Lower leg skin (tissue), 4 donors: Measurements from ENCODE around the gene PCK1. TPM values are rescaled to one million over a fixed set of nuclear protein-coding genes. Genes with fewer than 3 reads are reported as not detected.
A peak's percentile ranks its signal among the peaks of the same experiment; 100 is the strongest.
"Not testable (repeated sequence)": the region's sequence is repeated elsewhere in the genome, so short reads cannot be mapped to it uniquely, and the experiment has no call there.

Experiments
- DNase-seq, 2 donors: peaks; one replicate each; pipeline ENCODE4 v3.0.0-alpha.2; 2019; ENCODE audit warnings: low spot score in 2 of 2
- H3K4me3 ChIP-seq: fragments of 200-600 bp; sonication (generic); 2 replicates; pipeline ENCODE4 v1.5.1; 2017; ENCODE audit warnings: mild to moderate bottlenecking, low read depth; ENCODE audit not compliant: poor library complexity, severe bottlenecking
- POLR2A ChIP-seq, 2 donors: fragments of 450-650 bp; IDR thresholded peaks; one replicate each; pipeline ENCODE4 v1.6.1; 2016 to 2017; ENCODE audit warnings: antibody characterized with exemption in 2 of 2, mild to moderate bottlenecking in 1 of 2, moderate library complexity in 1 of 2
- WGBS, 2 donors: methylation state at CpG; one replicate each; pipeline ENCODE4 v1.1.5; 2018; 5-methylcytosine and 5-hydroxymethylcytosine counted together
- intact Hi-C: fragments of 100-400 bp; cut with DNase I; formaldehyde crosslinking; loops from one replicate; pipeline ENCODE4 v1.15.0; 2023; ENCODE audit warnings: low total_unique reads
- total RNA-seq, 4 donors: library from RNA; depleted of rRNA; stranded (reverse); fragments of >200 nt; gene quantifications; one replicate each; pipeline ENCODE4 v1.1.0, GENCODE V29; 2016
- TF ChIP-seq, protein P1 (sequence below), 3 donors: fragments of 450-650 bp; IDR thresholded peaks; one replicate each; pipeline ENCODE4 v1.5.1; 2016; ENCODE audit warnings: antibody characterized with exemption in 3 of 3, mild to moderate bottlenecking in 3 of 3, moderate library complexity in 2 of 3

Gene PCK1
- 10 to 100 TPM in 1 of 4 donors, 1 to 10 TPM in 2, under 1 TPM in 1; 0.12 to 11.6 (median 2.1) TPM for total RNA-seq

DNA sequence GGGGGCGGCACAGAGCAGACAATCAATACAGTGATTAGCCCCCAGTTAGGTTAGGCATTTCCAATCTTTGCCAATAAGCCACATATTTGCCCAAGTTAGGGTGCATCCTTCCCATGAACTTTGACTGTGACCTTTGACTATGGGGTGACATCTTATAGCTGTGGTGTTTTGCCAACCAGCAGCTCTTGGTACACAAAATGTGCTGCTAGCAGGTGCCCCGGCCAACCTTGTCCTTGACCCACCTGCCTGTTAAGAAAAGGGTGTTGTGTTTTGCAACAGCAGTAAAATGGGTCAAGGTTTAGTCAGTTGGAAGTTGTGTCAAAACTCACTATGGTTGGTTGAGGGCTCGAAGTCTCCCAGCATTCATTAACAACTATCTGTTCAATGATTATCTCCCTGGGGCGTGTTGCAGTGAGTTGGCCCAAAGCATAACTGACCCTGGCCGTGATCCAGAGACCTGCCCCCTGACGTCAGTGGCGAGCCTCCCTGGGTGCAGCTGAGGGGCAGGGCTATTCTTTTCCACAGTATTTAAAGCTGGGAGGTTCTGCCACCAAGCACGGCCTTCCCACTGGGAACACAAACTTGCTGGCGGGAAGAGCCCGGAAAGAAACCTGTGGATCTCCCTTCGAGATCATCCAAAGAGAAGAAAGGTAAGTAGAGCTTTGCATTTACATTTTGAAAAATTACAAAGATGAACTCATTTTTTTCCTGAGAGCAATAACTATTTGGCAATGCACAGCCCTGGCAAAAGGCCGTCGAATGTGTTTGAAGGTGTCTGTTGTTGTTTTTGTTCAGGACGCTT, at the start of gene PCK1:
Gene PCK1, plus strand, starts transcription at position 557 of the 802 bp plus-strand sequence. CDS start 302 bp downstream, outside the sequence.
- WGBS, 2 donors = 53 to 60% methylated on average over 12 to 14 of the region's 14 CpGs
- no peak for DNase-seq
- no peak within 1 kb of the TSS for H3K4me3 ChIP-seq
- intact Hi-C loops = no loop called here
- TF ChIP-seq, protein P1, sequence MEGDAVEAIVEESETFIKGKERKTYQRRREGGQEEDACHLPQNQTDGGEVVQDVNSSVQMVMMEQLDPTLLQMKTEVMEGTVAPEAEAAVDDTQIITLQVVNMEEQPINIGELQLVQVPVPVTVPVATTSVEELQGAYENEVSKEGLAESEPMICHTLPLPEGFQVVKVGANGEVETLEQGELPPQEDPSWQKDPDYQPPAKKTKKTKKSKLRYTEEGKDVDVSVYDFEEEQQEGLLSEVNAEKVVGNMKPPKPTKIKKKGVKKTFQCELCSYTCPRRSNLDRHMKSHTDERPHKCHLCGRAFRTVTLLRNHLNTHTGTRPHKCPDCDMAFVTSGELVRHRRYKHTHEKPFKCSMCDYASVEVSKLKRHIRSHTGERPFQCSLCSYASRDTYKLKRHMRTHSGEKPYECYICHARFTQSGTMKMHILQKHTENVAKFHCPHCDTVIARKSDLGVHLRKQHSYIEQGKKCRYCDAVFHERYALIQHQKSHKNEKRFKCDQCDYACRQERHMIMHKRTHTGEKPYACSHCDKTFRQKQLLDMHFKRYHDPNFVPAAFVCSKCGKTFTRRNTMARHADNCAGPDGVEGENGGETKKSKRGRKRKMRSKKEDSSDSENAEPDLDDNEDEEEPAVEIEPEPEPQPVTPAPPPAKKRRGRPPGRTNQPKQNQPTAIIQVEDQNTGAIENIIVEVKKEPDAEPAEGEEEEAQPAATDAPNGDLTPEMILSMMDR (IDR thresholded peaks at IDR 0.05) = peak in 1 of 3 donors; percentile 95
- no peak for TF ChIP-seq POLR2A (IDR thresholded peaks at IDR 0.05)

DNA sequence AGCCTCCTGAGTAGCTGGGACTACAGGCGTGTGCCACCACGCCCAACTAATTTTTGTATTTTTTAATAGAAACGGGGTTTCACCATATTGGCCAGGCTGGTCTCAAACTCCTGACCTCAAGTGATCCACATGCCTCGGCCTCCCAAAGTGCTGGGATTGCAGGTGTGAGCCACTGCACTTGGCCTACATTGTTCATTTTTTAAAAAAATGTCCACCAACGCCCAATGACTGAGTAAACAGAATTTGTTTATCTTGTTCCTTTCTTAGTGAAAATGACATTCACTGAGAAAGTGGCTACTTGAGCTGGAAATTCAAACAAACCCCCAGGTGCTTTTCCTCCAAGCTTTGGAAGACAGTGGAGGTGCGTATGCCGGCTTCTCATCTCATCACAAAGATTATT, 49.2 kb upstream of the PCK1 start:
- WGBS, 2 donors = 88 to 89% methylated on average over 7 of the region's 7 CpGs
- intact Hi-C loops = loop anchor here (10.0 kb wide), 1 partner anchor 703 kb away; no protein-coding TSS in a partner anchor
- DNase-seq, H3K4me3 ChIP-seq: not testable (repeated sequence)

DNA sequence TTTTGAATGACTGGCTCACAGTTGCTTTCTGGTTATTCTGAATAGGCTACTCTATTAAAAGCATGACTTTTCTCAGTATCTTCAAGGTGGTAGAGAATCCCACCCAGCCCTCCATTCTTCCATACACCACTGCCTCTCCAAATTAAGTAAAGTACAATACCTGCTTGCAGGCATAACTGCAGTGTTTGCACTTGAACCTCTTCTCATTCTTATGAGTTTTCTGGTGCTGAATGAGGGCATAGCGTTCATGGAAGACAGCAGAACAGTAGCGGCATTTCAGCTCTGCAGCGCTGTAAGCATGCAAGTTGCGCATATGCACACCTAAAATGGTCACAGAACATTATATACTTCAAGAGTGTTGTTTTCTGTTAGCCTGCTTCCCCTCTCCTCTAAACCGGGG, 48.5 kb upstream of the PCK1 start:
- TF ChIP-seq, protein P1 (IDR thresholded peaks at IDR 0.05) = no peak
- 86 to 89% methylated on average over 5 of the region's 5 CpGs for WGBS, 2 donors

DNA sequence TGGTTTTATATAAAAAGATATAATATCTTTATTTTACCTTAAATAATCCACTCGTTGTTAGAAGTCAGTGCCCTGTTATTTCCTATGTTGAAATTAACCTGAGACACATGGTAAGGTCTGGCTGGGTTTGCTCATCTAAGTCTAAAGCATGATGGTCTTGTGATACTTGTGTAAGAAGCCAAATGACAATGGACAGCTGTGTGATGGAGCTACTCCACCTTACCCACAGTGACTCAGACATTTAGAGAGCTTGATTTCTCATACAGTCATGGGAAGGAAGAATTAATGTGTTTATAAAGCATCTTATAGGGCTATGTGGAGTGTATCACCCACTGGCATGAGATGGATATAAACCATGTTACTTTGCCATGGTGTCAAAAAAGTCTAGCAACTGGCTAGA, 47.7 kb upstream of the PCK1 start:
- H3K4me3 ChIP-seq = no peak overlapping the region
- TF ChIP-seq, protein P1 (IDR thresholded peaks at IDR 0.05) = no peak
- TF ChIP-seq POLR2A (IDR thresholded peaks at IDR 0.05) = no peak
- 77 to 86% methylated on average over 1 of the region's 1 CpG for WGBS, 2 donors
- intact Hi-C loops = loop anchor here (10.0 kb wide), 1 partner anchor 702 kb away; no protein-coding TSS in a partner anchor
- no peak for DNase-seq

More for the DNA sequence above, 48.5 kb upstream of the PCK1 start:
- H3K4me3 ChIP-seq = no peak overlapping the region
- intact Hi-C loops = loop anchor here (10.0 kb wide), 1 partner anchor 702 kb away; no protein-coding TSS in a partner anchor
- DNase-seq = no peak

DNA sequence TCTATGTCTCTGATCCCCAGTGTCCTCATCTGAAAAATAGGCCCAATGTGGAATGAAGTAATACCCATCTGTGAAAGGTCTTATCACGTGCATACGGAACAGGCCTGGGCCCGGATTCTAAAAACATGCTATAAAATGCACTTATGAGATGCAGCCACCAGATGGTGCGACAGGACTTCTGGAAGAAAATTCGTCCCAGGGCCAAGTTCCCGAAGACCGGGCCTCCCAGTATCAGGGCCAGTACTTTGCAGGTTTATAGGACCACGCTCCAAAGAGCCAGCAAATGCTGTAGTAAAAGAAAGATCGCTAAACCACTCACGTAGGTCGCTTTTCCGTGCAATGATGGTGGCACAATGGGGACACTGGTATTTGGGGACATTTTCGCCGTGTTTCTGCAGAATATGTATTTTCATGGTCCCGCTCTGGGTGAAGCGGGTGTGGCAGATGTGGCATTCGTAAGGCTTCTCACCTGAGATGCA, 46.6 kb upstream of the PCK1 start:
- TF ChIP-seq POLR2A (IDR thresholded peaks at IDR 0.05) = no peak
- TF ChIP-seq, protein P1 (IDR thresholded peaks at IDR 0.05) = peak in 1 of 3 donors; percentile 29
- H3K4me3 ChIP-seq = no peak overlapping the region
- WGBS, 2 donors = 29 to 31% methylated on average over 17 of the region's 17 CpGs
- intact Hi-C loops = loop anchor here (10.0 kb wide), 1 partner anchor 700 kb away; no protein-coding TSS in a partner anchor
- peak; percentile 79 to 95 for DNase-seq

DNA sequence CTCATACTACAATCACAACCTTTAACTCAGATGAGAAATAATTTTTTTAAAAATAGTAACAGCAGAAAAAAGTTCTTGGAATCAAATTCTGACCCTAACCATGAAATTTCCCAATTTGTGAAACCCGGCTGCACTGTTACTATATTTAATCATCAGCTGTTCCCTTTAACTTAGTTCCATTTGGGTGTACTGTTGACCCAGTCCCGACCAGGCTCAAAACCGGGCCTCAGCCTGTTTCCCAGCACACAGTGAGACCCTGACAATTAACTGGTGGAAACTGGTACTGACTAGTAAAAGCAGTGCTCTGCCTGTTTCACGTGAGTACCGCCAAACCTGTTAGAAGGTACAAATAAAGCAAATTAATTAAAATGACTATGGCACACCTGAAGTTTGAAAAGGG, 43.0 kb upstream of the PCK1 start:
- intact Hi-C loops = loop anchor here (2.0 to 10.0 kb wide), 2 partner anchors 77 to 697 kb away; no protein-coding TSS in a partner anchor
- no peak for TF ChIP-seq POLR2A (IDR thresholded peaks at IDR 0.05)
- TF ChIP-seq, protein P1 (IDR thresholded peaks at IDR 0.05) = no peak
- WGBS, 2 donors = 81 to 88% methylated on average over 5 of the region's 5 CpGs
- H3K4me3 ChIP-seq = no peak overlapping the region
- DNase-seq = no peak
